GM21576 (cell line): Measurements from ENCODE around the gene PRMT1.
"Not testable (repeated sequence)": the region's sequence is repeated elsewhere in the genome, so short reads cannot be mapped to it uniquely, and the experiment has no call there.

Experiments used
- ATAC-seq: cut with Tn5 transposase; IDR thresholded peaks from one replicate; pipeline ENCODE4 v1.9.1; 2021; ENCODE audit warnings: mild to moderate bottlenecking, moderate library complexity; ENCODE audit not compliant: unreplicated experiment

The PRMT1 gene

DNA sequence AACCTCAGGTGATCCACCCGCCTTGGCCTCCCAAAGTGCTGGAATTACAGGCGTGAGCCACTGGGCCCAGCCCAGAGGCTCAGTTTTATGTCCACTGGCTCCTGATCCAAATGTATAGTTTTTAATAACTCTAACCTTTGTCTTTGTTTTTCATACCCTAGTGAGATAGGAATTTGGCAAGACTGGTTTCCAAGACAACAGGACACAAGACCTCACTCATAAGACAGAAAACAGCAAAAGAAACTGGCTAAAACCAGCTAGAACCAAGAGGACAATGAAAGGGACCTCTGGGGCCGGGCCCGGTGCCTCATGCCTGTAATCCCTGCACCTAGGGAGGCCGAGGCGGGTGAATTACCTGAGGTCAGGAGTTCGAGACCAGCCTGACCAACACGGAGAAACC is 41.4 kb downstream of the PRMT1 start:
- ATAC-seq, result no peak

DNA sequence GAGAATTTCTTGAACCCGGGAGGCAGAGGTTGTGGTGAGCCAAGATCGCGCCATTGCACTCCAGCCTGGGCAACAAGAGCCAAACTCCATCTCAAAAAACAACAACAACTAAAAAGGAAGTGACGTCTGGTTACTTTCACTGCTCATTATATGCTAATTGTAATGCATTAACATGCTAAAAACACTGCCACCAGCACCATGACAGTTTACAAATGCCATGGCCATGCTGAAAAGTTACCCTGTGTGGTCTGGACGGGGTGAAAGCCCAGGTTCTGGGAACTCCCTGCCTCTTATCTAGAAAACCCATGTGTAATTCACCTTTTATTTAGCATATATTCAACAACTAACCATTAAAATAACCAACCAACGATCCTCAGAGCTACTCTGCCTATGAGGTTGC is 41.9 kb downstream of the PRMT1 start:
- ATAC-seq, result no peak

DNA sequence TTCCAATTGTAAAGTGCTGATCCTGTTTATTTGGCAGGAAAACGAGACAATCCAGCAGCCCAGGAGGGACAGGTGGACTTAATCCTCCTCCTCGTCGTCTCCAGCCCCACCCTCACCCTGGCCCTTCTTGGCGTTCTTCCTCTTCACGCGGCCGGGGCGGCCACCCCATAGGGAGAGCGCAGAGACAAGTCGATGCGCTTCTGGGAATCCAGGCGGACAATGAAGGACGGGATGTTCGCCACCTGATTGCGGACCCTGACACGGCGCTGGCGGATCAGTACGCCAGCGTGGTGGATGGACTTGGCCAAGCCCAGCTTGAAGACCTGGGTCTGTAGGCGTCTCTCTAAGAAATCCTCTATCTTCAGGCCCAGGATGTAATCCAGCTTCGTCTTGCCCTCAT is 42.3 kb downstream of the PRMT1 start:
- ATAC-seq, result not testable (repeated sequence)

DNA sequence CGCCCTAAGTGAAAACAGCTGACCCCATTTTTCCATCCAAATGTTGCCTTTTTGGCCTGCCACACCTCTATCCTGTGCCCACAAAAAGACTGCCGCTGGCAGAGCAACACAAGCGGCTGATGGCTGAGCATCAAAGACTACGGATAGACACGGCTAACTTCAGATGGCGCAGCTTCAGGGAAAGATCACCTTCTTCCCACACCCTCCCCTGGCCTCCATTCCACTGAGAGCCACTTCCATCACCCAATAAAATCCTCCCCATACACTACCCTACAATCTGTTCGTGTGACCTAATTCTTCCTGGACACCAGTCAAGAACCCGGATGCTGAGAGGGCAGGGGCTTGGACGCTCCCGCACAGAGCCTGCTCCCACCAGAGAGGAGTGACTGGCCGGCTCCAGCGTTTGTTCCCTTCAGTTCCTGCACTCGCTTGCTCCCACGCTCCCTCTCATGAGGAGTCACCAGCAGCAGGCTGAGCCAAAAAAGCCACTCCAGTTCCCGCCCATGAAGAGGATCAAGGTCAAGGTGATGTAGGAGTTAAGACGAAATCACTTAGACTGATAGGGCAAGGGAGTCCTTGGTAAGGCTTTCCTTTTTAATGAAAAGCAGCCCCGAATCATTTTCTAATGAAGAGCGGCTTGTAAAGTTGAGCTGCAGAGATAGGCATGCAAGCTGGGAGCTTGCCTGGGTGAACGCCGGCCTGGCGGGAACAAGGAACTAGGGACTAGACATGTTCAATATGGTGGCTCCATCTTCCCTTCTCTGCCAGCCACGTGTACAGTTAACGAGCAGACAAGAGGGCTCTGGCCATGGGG is 50.4 kb downstream of the PRMT1 start:
- ATAC-seq, result no peak

DNA sequence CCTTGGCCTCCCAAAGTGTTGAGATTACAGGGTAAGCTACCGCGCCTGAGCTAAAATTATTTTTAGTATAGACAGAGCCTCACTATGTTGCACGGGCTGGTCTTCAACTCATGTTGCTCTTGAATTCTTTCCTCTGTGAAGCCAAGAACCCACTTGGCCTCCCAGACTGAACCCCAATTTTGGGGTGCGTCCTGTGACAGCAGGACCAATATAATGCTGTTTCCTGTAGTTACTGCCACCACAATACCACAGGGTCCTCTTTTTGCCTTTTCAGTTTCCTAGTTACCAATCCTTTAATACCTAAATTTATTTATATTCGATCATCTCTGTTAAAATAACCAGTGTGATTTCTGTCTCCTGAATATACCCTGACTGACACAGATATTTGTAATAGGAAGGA is 53.1 kb downstream of the PRMT1 start:
- ATAC-seq, result no peak
